HCT116 (cell line): ENCODE results near the gene NOP14.

Experiments used
- CTCF ChIP-seq, 3 experiments: fragments of 200-600 bp in 1 of 3; sonication (generic) in 1 of 3; IDR thresholded peaks in 2 of 3; conservative IDR thresholded peaks in 1 of 3; 2 replicates each; pipeline ENCODE4 v1.5.1; 2012 to 2017; ENCODE audit warnings: low read depth in 2 of 3, low read length in 2 of 3, antibody characterized with exemption in 1 of 3, borderline replicate concordance in 1 of 3, control low read depth in 1 of 3, mild to moderate bottlenecking in 1 of 3, mixed read lengths in 1 of 3, mixed run types in 1 of 3, moderate library complexity in 1 of 3; ENCODE audit not compliant: insufficient read depth in 1 of 3
- POLR2A ChIP-seq: IDR thresholded peaks from 2 replicates; pipeline ENCODE4 v1.7.0; 2011; ENCODE audit warnings: borderline replicate concordance; ENCODE audit not compliant: insufficient read depth, insufficient read length; ENCODE audit errors: extremely low read depth
- POLR2AphosphoS5 ChIP-seq: IDR thresholded peaks from 2 replicates; pipeline ENCODE4 v1.6.1; 2011; ENCODE audit warnings: mild to moderate bottlenecking, low read depth, low read length, moderate library complexity

GRCh38 chr4:2924286-2924685 lies 38.9 kb downstream of the NOP14 start:
- TF ChIP-seq CTCF (IDR thresholded peaks at IDR 0.05 in 2 of 3, conservative IDR thresholded peaks at IDR 0.05 in 1 of 3; ENCODE audit: borderline replicate concordance in 1 of 3, insufficient read depth in 1 of 3, low read depth in 2 of 3, low read length in 2 of 3) (no peak), POLR2A (no peak), POLR2AphosphoS5 (no peak)
